HFFc6 (cell line): ENCODE data around the gene CYTH3. TPM values are rescaled to one million over a fixed set of nuclear protein-coding genes. Genes with fewer than 3 reads are reported as not detected.
"Not testable (repeated sequence)": the region's sequence is repeated elsewhere in the genome, so short reads cannot be mapped to it uniquely, and the experiment has no call there.

Experiments
- DNase-seq: peaks from one replicate; pipeline ENCODE4 v3.0.0-alpha.2; 2018
- H3K27ac Mint-ChIP-seq: 2 replicates; pipeline ENCODE4 v1.8.0; 2020; ENCODE audit warnings: mild to moderate bottlenecking, mixed read lengths
- H3K27me3 Mint-ChIP-seq: 2 replicates; pipeline ENCODE4 v1.8.0; 2021; ENCODE audit warnings: mild to moderate bottlenecking, moderate library complexity, mixed read lengths; ENCODE audit not compliant: insufficient read depth
- H3K36me3 Mint-ChIP-seq: 2 replicates; pipeline ENCODE4 v1.8.0; 2021; ENCODE audit warnings: low read depth, mixed read lengths
- H3K4me1 Mint-ChIP-seq: 2 replicates; pipeline ENCODE4 v1.8.0; 2020; ENCODE audit warnings: low read depth, mixed read lengths
- H3K4me3 Mint-ChIP-seq: 2 replicates; pipeline ENCODE4 v1.8.0; 2020; ENCODE audit warnings: mild to moderate bottlenecking, moderate library complexity, mixed read lengths
- H3K9me3 Mint-ChIP-seq: 2 replicates; pipeline ENCODE4 v1.8.0; 2020; ENCODE audit warnings: mild to moderate bottlenecking, mixed read lengths
- total RNA-seq, 6 experiments: library from RNA; stranded (reverse); fragmentation: NEBNext Ultra II Directional; extraction: Animal tissue kit (Norgen Biotek cat#: 25700); gene quantifications; 2 replicates in 1 of 6; 3 replicates in 5 of 6; pipeline ENCODE4 v1.2.3, GENCODE V29; 2021
- TF ChIP-seq, protein P1 (sequence below): fragments of 200-600 bp; sonication (generic); IDR thresholded peaks from 2 replicates; pipeline ENCODE4 v1.5.0; 2021; ENCODE audit warnings: antibody characterized with exemption, mild to moderate bottlenecking

The CYTH3 gene
- total RNA-seq, 6 experiments from 2014 or later: 38.6 to 53.6 (median 47.9) TPM

DNA sequence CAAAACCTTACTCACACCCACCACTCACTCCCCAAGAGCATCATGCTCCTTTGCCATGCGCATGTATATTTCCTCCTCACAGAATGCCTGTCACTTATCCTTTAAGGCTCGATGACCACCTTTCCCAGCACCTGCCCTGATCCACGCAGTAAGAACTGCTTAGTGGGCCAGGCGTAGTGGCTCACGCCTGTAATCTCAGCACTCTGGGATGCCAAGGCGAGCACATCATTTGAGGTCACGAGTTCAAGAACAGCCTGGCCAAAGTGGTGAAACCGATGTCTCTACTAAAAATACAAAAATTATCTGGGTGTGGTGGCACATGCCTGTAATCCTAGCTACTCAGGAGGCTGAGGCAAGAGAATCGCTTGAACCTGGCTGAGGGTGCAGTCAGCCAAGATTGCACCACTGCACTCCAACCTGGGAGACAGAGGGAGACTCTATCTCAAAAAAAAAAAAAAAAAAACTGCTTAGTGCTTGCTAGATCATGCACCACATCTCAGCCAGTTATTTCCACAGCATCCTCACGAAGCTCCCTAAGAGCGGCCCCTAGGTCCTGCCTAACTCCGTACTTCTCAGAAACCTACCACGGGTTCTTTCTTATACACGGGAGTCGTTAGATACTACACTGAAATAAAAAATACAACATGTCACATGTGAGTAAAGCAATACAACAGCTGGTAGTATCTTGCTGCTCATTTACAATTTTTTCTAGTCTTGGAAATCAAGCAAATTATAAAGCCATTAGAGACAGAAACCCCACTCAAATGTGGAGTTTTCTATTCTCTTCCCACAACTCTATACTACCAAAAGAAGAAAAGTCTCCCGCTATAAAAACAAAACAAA lies 37.2 kb downstream of the CYTH3 start:
- Mint-ChIP-seq H3K27ac (no peak overlapping the region), H3K36me3 (peaks cover 18% of the 10 kb centered on the region), H3K4me1 (peaks cover 60% of the 10 kb centered on the region), H3K9me3 (no peaks in the 10 kb centered on the region), H3K4me3 (no peak overlapping the region), H3K27me3 (no peaks in the 10 kb centered on the region)
- DNase-seq: no peak
- TF ChIP-seq, protein P1, sequence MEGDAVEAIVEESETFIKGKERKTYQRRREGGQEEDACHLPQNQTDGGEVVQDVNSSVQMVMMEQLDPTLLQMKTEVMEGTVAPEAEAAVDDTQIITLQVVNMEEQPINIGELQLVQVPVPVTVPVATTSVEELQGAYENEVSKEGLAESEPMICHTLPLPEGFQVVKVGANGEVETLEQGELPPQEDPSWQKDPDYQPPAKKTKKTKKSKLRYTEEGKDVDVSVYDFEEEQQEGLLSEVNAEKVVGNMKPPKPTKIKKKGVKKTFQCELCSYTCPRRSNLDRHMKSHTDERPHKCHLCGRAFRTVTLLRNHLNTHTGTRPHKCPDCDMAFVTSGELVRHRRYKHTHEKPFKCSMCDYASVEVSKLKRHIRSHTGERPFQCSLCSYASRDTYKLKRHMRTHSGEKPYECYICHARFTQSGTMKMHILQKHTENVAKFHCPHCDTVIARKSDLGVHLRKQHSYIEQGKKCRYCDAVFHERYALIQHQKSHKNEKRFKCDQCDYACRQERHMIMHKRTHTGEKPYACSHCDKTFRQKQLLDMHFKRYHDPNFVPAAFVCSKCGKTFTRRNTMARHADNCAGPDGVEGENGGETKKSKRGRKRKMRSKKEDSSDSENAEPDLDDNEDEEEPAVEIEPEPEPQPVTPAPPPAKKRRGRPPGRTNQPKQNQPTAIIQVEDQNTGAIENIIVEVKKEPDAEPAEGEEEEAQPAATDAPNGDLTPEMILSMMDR: no peak

DNA sequence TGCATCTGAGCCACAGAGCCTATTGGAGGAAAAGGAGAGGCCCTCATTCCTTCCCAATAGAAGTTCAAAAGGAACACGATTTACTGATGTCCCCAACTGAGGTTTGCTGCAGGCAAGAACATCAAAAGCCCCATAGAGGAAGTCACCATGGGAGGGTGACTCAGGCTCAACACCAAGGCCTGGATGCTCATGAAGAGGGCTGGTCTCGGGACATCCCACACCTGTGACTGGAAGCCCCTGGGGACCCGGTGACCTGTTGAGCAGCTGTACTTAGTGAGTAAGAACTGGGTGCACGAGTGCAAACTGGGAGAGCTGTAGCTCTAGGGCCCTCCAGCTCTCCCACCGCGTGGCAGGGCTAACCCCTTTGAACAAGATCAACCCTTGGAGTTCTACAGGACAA lies 38.0 kb downstream of the CYTH3 start:
- Mint-ChIP-seq H3K36me3 (peaks cover 15% of the 10 kb centered on the region), H3K27ac (no peak overlapping the region), H3K27me3 (no peaks in the 10 kb centered on the region), H3K4me3 (no peak overlapping the region), H3K9me3 (no peaks in the 10 kb centered on the region), H3K4me1 (peaks cover 56% of the 10 kb centered on the region)
- DNase-seq: no peak
- TF ChIP-seq, protein P1: no peak

DNA sequence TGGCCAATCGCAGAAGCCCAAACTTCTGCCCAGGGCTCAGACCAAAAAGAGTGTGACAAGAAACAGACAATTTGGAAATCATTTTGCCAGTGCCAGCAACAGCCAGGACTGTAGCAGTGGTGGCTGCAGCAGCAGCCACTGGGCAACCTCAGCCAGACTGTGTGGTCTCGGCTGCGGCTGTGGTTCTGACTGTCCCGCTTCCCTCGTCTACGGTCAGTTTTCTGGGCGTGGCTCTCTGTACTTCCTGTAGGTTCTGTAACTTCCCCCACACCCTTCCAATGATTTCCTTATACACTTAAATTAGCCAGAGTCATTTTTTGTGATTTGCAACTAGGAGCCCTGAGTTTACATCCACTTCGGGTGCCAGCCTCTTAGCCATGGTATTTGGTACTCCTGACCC lies 39.9 kb downstream of the CYTH3 start:
- Mint-ChIP-seq H3K4me3 (no peak overlapping the region), H3K27me3 (no peaks in the 10 kb centered on the region), H3K27ac (peak overlapping the region; percentile 30), H3K9me3 (no peaks in the 10 kb centered on the region), H3K36me3 (peaks cover 12% of the 10 kb centered on the region), H3K4me1 (peaks cover 61% of the 10 kb centered on the region)
- DNase-seq: no peak
- TF ChIP-seq, protein P1: no peak

DNA sequence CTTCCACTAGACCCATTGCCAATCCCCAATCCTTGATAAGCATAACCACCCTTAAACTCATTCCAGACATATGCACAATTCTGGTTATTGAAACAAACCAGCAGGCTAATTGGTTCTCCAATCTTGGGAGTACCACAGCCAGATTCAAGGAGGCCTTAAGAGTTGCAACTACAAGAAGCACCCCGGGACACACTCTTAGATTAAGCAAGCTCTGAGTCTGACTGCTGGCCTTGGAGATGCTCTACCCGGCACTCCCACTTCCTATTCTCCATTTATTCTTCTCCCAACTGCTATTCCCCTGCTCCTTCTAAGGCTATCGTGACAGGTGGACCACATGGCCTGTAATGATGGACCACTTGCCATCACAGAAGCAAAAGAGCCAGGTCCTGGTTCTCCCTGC lies 40.3 kb downstream of the CYTH3 start:
- Mint-ChIP-seq H3K27me3 (no peaks in the 10 kb centered on the region), H3K4me1 (peaks cover 65% of the 10 kb centered on the region), H3K4me3 (no peak overlapping the region), H3K36me3 (peaks cover 12% of the 10 kb centered on the region), H3K27ac (no peak overlapping the region), H3K9me3 (no peaks in the 10 kb centered on the region)
- no peak for DNase-seq
- TF ChIP-seq, protein P1: no peak

DNA sequence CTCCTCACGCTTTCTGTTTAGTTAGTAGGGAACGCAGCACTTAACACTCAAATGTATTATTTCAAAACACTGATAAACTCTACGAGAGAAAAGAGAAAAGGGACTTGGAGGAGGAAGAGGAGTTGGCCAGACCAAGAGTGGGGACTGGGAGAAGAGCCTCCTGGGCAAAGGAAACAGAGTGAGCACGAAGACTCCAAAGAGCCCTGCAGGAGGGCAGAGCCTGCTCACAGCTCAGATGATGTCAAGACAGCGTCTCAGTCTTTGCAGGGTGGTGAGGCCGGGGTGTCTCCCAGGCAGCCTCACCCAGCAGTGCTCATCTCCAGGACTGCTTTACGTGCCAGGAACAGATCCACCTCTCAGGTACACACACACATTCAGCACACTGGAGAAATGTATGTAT lies 41.2 kb downstream of the CYTH3 start:
- DNase-seq: no peak
- H3K4me3 Mint-ChIP-seq: no peak overlapping the region
- TF ChIP-seq, protein P1: no peak
- 0 out of 2 replicates have a peak overlapping the region, but pooled peaks have one; percentile 5 for H3K27ac Mint-ChIP-seq
- H3K27me3 Mint-ChIP-seq: no peaks in the 10 kb centered on the region
- no peaks in the 10 kb centered on the region for H3K9me3 Mint-ChIP-seq
- H3K36me3 Mint-ChIP-seq: peaks cover 6% of the 10 kb centered on the region
- peaks cover 74% of the 10 kb centered on the region for H3K4me1 Mint-ChIP-seq

DNA sequence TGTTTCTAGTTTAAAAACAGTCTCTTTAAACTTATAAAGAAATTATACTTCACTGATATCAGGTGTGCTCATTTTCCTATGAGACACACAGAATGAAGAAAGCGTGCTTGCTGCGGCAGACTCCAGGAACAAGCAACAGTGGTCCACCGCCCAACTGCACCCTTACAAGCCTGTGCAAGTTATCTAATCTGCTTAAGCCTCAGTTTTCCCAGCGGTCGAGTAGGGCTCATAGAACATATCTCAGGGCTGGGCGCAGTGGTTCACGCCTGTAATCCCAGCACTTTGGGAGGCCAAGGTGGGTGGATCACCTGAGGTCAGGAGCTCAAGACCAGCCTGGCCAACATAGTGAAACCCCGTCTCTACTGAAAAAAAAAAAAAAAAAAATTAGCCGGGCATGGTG lies 43.1 kb downstream of the CYTH3 start:
- H3K9me3 Mint-ChIP-seq, H3K27me3 Mint-ChIP-seq, H3K36me3 Mint-ChIP-seq, DNase-seq: not testable (repeated sequence)
- Mint-ChIP-seq H3K27ac (peak overlapping the region; percentile 70; the same call in 1 of the 2 replicates), H3K4me1 (peaks cover 66% of the 10 kb centered on the region), H3K4me3 (peak overlapping the region; percentile 61; the same call in 1 of the 2 replicates)
